ENCODE data around the gene INPP5A.
"Not testable (repeated sequence)": the region's sequence is repeated elsewhere in the genome, so short reads cannot be mapped to it uniquely, and the experiment has no call there.

INPP5A gene

GRCh38 chr10:132700156-132701098 is 162.8 kb downstream of the INPP5A start:
- in situ Hi-C loops (cut with MboI; ENCODE audit: low sequenced_read_pairs): no loop called here

GRCh38 chr10:132701099-132701845 is 163.7 kb downstream of the INPP5A start:
- in situ Hi-C loops (cut with MboI; ENCODE audit: low sequenced_read_pairs): no loop called here

- in situ Hi-C loops (cut with MboI; ENCODE audit: low sequenced_read_pairs): no loop called here
Observed at GRCh38 chr10:132701846-132702190, 164.2 kb downstream of the INPP5A start.

DNA sequence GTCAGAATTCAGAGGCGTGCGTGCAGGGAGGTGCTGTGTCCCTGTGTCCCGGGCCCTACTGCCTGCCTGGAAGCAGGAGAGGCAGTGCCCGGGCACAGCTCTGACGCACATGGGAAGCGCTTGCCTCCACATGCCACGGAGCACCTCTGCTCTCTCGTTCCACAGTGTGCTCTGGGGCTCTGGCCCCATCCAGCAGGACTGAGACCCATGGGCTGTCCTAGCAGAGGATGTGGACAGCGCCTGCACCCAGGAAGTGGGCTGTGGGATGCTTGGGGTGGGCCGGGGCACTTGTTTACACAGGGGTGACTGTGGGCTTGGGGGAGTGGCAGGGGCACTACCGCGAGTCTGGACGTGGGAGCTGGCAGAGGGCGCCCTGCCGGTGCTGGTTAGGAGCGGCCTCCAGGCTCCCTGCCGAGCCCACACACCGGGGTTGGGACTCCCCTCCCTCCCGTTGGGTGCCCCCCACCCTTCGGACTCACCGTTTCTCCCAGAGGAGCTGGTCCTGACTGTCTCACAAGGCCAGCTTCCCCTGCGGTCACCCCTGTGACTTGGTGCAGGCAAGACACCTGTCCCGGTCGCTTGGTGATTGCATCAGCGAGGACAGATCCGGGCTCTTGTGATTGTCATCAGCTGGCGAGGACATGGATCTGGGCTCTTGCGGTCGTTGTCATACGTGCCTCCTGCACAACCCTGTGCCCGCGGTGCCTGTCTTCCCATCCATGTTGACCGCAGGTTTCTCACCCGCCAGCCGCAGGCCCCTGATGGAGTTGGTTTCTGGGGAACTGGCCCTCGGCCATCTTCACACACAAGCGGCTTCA is 165.2 kb downstream of the INPP5A start:
- in situ Hi-C loops (cut with MboI; ENCODE audit: low sequenced_read_pairs): no loop called here

DNA sequence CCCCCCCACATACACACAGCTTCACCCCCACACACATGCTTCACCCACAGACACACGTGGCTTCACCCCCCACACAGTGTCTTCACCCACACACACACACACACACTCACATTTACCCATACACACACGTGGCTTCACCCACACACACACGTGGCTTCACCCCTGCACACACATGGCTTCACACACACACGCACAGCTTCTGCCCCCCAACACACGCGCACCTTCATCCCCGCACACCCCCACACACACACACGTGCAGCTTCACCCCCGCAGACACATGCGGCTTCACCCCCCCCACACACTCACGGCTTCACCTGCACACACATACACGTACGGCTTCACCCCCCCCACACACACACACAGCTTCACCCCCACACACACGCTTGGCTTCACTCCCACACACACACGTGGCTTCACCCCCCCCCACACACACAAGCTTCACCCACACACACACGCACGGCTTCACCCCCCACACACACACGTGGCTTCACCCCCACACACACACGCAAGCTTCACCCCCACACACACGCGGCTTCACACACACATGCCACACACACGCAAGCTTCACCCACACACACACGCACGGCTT is 165.9 kb downstream of the INPP5A start:
- in situ Hi-C loops (cut with MboI; ENCODE audit: low sequenced_read_pairs): no loop called here

- in situ Hi-C loops (cut with MboI; ENCODE audit: low sequenced_read_pairs): no loop called here
Observed at GRCh38 chr10:132704008-132704814, 166.6 kb downstream of the INPP5A start.

DNA sequence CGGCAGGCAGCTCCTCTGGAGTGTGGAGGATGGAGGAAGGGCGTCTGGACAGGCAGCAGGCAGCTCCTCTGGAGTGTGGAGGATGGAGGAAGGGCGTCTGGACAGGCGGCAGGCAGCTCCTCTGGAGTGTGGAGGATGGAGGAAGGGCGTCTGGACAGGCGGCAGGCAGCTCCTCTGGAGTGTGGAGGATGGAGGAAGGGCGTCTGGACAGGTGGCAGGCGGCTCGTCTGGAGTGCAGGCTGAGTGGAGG is 167.2 kb downstream of the INPP5A start:
- in situ Hi-C loops (cut with MboI; ENCODE audit: low sequenced_read_pairs): not testable (repeated sequence)

DNA sequence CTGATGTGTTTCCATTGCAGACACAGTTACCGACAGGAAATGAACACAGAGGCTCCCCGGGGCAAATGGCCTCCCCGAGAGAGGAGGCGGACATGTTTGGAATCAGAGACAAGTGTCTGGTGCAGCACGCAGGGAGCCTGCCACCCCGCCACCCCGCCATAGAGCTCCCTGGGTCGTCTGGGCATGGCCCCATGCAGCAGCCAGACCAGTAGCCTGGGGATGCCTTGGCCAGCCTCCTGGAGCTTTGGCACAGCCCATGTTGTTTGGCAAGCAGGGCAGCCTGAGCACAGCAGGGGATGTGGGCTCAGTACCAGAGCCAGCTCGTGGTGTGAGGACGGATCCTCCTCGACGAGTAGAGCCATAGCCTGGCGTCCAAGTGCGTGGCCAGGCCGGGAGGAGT is 167.6 kb downstream of the INPP5A start:
- in situ Hi-C loops (cut with MboI; ENCODE audit: low sequenced_read_pairs): no loop called here

DNA sequence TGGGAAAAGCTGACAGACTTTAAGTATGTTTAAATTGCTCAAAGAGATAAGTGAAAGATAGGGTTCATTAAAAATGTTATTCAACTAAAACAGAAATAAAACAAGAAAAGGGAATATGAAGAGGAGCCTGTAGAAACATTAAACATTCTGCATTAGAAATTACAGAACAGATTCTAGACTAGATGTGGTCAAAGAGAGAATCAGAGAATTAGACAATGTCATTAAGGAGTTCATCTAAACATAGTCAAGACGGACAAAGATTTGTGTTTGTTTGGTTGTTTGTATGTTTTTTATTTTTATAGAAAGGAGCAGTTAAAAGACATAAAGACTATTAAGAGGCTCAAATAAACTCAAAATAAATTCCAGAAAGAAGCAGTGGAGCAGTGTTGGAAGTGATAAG is 168.4 kb downstream of the INPP5A start:
- in situ Hi-C loops (cut with MboI; ENCODE audit: low sequenced_read_pairs): no loop called here

DNA sequence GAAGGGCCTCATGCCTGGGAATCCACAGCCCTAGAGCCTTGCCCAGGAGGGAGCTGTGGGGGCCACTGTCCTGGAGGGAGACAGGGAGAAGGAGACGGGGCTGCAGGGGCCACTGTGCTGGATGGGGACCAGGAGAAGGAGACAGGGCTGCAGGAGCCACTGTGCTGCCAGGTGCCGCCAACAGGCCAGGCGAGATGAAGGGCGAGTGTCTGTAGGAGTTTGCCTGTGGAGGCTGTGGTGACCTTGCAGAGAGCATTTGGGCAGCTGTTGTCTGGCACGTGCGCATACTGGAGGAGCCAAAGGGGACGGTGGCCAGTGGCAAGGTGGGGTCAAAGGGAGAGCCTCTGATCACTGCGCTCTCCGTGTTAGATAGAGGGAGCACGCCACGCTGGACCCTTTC is 169.1 kb downstream of the INPP5A start:
- in situ Hi-C loops (cut with MboI; ENCODE audit: low sequenced_read_pairs): no loop called here

GRCh38 chr10:132707121-132707775 is 169.7 kb downstream of the INPP5A start:
- in situ Hi-C loops (cut with MboI; ENCODE audit: low sequenced_read_pairs): no loop called here

DNA sequence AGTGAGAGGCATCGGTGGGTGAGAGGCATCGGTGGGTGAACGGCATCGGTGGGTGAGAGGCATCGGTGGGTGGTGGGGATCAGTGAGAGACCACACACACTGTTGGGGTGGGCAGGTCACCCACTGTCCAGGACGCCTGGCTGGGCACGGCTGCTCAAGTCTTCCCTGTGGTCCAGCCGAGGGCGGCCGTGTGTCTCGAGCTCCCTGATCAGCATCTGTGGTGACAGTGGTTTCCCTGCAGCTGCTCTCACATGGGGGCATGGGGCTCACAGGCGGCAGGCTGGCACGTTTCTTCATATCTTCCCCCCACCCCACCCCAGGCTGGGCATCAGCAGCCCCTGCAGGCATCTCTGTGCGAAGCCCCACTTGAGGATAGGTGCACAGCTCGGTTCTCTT is 170.2 kb downstream of the INPP5A start:
- in situ Hi-C loops (cut with MboI; ENCODE audit: low sequenced_read_pairs): no loop called here

DNA sequence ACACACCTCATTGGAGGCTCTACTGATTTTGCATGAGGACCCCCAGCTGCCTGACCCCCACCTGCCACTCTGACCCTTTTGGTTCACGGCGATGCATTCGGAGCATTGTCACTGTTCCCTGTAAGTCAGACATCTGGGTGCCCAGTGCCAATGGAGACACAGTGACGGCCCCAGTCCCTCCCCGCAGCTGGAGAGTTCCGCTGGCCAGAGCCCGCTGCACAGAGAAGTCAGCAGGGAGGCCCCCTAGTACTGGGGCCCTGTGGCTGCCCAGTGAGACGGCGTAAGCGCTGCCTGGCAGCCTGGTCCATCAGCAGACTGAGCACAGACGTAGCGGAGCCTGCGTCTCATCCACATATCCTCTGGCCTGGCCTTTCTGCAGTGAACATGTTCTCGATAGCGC is 170.9 kb downstream of the INPP5A start:
- in situ Hi-C loops (cut with MboI; ENCODE audit: low sequenced_read_pairs): no loop called here

DNA sequence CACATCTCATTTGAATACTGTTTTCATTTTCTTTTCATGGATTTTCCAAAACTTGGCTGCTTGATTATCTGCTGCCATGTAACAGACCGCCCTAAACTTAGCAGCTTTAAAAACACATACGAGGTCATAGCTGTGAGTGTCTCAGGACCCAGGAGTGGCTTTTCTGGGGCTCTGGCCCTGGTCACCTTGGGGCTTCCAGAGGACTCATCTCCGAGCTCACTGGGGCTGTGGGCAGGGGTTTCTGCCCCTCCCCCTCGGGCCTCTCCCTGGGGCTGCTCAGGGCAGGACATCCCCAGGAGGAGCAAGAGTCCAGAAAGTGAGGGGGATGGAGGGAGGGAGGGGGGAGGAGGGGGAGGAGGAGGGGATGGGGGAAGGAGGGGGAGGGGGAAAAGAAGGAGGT is 171.3 kb downstream of the INPP5A start:
- in situ Hi-C loops (cut with MboI; ENCODE audit: low sequenced_read_pairs): no loop called here

GRCh38 chr10:132709471-132709951 is 171.9 kb downstream of the INPP5A start:
- in situ Hi-C loops (cut with MboI; ENCODE audit: low sequenced_read_pairs): no loop called here

DNA sequence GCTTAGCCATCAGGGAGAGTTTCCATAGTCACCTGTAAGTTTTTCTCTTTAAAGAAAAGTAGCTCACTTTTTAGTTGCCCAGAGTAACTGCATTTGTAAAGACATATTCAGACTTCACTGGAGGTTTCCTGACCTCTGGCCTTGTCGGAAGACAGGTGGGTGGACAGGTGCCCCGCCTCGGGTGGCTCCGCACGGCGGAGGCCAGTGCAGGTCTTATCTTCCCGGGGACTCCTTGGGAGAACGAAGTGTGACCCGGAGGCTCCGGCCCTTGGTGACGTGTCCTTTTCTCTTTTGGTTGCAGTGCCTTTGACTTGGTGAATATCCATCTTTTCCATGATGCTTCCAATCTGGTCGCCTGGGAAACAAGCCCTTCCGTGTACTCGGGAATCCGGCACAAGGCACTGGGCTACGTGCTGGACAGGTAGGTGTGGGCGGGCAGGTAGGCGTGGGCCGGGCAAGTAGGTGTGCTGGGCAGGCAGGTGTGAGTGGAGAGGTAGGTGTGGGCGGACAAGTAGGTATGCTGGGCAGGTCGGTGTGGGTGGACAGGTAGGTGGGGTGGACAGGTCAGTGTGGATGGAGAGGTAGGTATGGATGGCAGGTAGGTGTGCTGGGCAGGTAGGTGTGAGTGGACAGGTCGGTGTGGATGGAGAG is 172.6 kb downstream of the INPP5A start:
- in situ Hi-C loops (cut with MboI; ENCODE audit: low sequenced_read_pairs): no loop called here

- in situ Hi-C loops (cut with MboI; ENCODE audit: low sequenced_read_pairs): no loop called here
Observed at GRCh38 chr10:132710746-132711612, 173.4 kb downstream of the INPP5A start.

DNA sequence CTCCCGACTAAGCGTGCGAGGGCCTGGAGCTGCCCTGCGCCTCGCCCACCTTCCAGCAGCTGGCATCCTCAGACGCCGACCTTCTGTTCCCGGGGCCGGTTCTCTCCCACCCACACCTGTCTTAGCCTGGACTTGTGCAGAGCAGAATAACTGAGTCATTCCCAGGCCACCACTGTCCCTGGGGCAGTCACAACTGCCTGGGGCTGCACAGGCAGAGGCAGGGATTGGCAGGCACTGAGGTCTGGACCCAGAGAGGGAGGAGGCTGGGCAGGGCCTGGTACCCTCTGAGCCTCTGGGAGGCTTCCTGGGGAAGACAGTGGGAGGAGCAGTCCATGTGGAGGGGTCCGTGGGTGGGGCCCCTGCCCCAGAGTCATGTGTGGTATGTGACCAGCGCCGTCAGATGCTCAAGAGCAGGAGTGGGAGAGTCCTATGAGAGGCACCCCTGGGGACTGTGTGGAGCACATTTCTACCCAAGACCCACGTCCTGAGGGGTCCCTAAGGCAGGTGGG is 174.1 kb downstream of the INPP5A start:
- in situ Hi-C loops (cut with MboI; ENCODE audit: low sequenced_read_pairs): no loop called here
